H9 (cell line): ENCODE data around the gene C1orf56. TPM values are rescaled to one million over a fixed set of nuclear protein-coding genes. Genes with fewer than 3 reads are reported as not detected.

Experiments used
- DNase-seq: peaks from one replicate; pipeline ENCODE4 v3.0.0-alpha.2; 2017
- H2AFZ ChIP-seq: one replicate; pipeline ENCODE4 v1.6.1; 2013; ENCODE audit warnings: mild to moderate bottlenecking, low read length, control low read depth, moderate library complexity
- H2AK5ac ChIP-seq: 2 replicates; pipeline ENCODE4 v1.6.1; 2013; ENCODE audit warnings: low read length, control low read depth, mixed read lengths; ENCODE audit not compliant: insufficient read length
- H2BK120ac ChIP-seq: one replicate; pipeline ENCODE4 v1.6.1; 2013; ENCODE audit warnings: low read depth, mild to moderate bottlenecking, low read length, control low read depth, inconsistent platforms; ENCODE audit not compliant: poor library complexity, severe bottlenecking
- H2BK12ac ChIP-seq: 2 replicates; pipeline ENCODE4 v1.6.1; 2013; ENCODE audit warnings: low read length, control low read depth, mixed read lengths, low read depth; ENCODE audit not compliant: insufficient read length
- H2BK15ac ChIP-seq: 2 replicates; pipeline ENCODE4 v1.6.1; 2013; ENCODE audit warnings: low read depth, low read length, control low read depth
- H2BK20ac ChIP-seq: one replicate; pipeline ENCODE4 v1.6.1; 2013; ENCODE audit warnings: low read depth, mild to moderate bottlenecking, low read length, control low read depth, inconsistent platforms; ENCODE audit not compliant: poor library complexity, severe bottlenecking
- H2BK5ac ChIP-seq: 2 replicates; pipeline ENCODE4 v1.6.1; 2013; ENCODE audit warnings: low read length, control low read depth, mixed read lengths; ENCODE audit not compliant: insufficient read length
- H3K14ac ChIP-seq: 2 replicates; pipeline ENCODE4 v1.6.1; 2013; ENCODE audit warnings: low read length, control low read depth; ENCODE audit not compliant: insufficient read depth
- H3K18ac ChIP-seq: 2 replicates; pipeline ENCODE4 v1.6.1; 2013; ENCODE audit warnings: low read depth, mild to moderate bottlenecking, mixed read lengths, low read length, control low read depth; ENCODE audit not compliant: insufficient read length
- H3K23ac ChIP-seq: 2 replicates; pipeline ENCODE4 v1.6.1; 2013; ENCODE audit warnings: low read length, control low read depth, mixed read lengths, low read depth; ENCODE audit not compliant: insufficient read length
- H3K23me2 ChIP-seq: 2 replicates; pipeline ENCODE4 v1.6.1; 2013; ENCODE audit warnings: low read depth, mild to moderate bottlenecking, mixed read lengths, low read length, control low read depth; ENCODE audit not compliant: insufficient read length, poor library complexity, severe bottlenecking
- H3K27ac ChIP-seq: 2 replicates; pipeline ENCODE4 v1.5.1; 2013; ENCODE audit warnings: low read length, control low read depth, mixed read lengths, low read depth; ENCODE audit not compliant: insufficient read length
- H3K27me3 ChIP-seq: 2 replicates; pipeline ENCODE4 v1.6.1; 2013; ENCODE audit warnings: low read length, control low read depth, inconsistent platforms; ENCODE audit not compliant: insufficient read depth
- H3K4ac ChIP-seq: 2 replicates; pipeline ENCODE4 v1.6.1; 2013; ENCODE audit warnings: low read depth, mild to moderate bottlenecking, control low read depth, inconsistent platforms, low read length, moderate library complexity
- H3K4me1 ChIP-seq: 2 replicates; pipeline ENCODE4 v1.6.1; 2013; ENCODE audit warnings: low read length, control low read depth, inconsistent platforms; ENCODE audit not compliant: insufficient read depth
- H3K4me2 ChIP-seq: 2 replicates; pipeline ENCODE4 v1.6.1; 2013; ENCODE audit warnings: low read length, control low read depth, mixed read lengths; ENCODE audit not compliant: insufficient read length, insufficient read depth
- H3K56ac ChIP-seq: 2 replicates; pipeline ENCODE4 v1.6.1; 2013; ENCODE audit warnings: low read depth, mild to moderate bottlenecking, mixed read lengths, low read length, control low read depth; ENCODE audit not compliant: insufficient read length
- H3K79me1 ChIP-seq: 2 replicates; pipeline ENCODE4 v1.6.1; 2013; ENCODE audit warnings: low read depth, mild to moderate bottlenecking, moderate library complexity, low read length, control low read depth, inconsistent platforms; ENCODE audit not compliant: insufficient read depth, poor library complexity, severe bottlenecking
- H3K79me2 ChIP-seq: 2 replicates; pipeline ENCODE4 v1.6.1; 2013; ENCODE audit warnings: low read length, control low read depth, inconsistent platforms; ENCODE audit not compliant: insufficient read depth
- H3K9ac ChIP-seq: 2 replicates; pipeline ENCODE4 v1.6.1; 2013; ENCODE audit warnings: low read length, control low read depth, mixed read lengths; ENCODE audit not compliant: insufficient read length; ENCODE audit errors: extremely low read depth
- H3K9me3 ChIP-seq: one replicate; pipeline ENCODE4 v1.6.1; 2013; ENCODE audit warnings: low read depth, low read length, inconsistent platforms; ENCODE audit not compliant: control insufficient read depth
- H3T11ph ChIP-seq: one replicate; pipeline ENCODE4 v1.6.1; 2013; ENCODE audit warnings: mild to moderate bottlenecking, low read length, control low read depth, inconsistent platforms
- H4K20me1 ChIP-seq: one replicate; pipeline ENCODE4 v1.6.1; 2013; ENCODE audit not compliant: control insufficient read depth, insufficient read length, insufficient read depth
- H4K5ac ChIP-seq: 2 replicates; pipeline ENCODE4 v1.6.1; 2013; ENCODE audit warnings: low read depth, mild to moderate bottlenecking, mixed read lengths, low read length, control low read depth; ENCODE audit not compliant: insufficient read length
- H4K8ac ChIP-seq: replicated peaks from 2 replicates; pipeline ENCODE4 v1.6.1; 2013; ENCODE audit warnings: low read length, control low read depth, mixed read lengths, low read depth; ENCODE audit not compliant: insufficient read length
- H4K91ac ChIP-seq: 2 replicates; pipeline ENCODE4 v1.6.1; 2013; ENCODE audit warnings: low read depth, mild to moderate bottlenecking, moderate library complexity, mixed read lengths, low read length, control low read depth; ENCODE audit not compliant: insufficient read length
- H3K27ac Mint-ChIP-seq, 3 experiments: 2 replicates in 2 of 3; 3 replicates in 1 of 3; pipeline ENCODE4 v1.8.0; 2020 to 2021; ENCODE audit warnings: mixed read lengths in 3 of 3, mild to moderate bottlenecking in 1 of 3, moderate library complexity in 1 of 3
- H3K27me3 Mint-ChIP-seq: 2 replicates; pipeline ENCODE4 v1.8.0; 2021; ENCODE audit warnings: low read depth, mild to moderate bottlenecking, moderate library complexity, mixed read lengths
- H3K36me3 Mint-ChIP-seq, 3 experiments: 2 replicates in 2 of 3; 3 replicates in 1 of 3; pipeline ENCODE4 v1.8.0; 2020 to 2021; ENCODE audit warnings: low read depth in 3 of 3, mixed read lengths in 3 of 3; ENCODE audit not compliant: insufficient read depth in 1 of 3
- H3K4me1 Mint-ChIP-seq, 2 experiments: 2 replicates each; pipeline ENCODE4 v1.8.0; 2020; ENCODE audit warnings: mixed read lengths in 2 of 2
- H3K4me3 Mint-ChIP-seq, 2 experiments: 2 replicates in 1 of 2; 3 replicates in 1 of 2; pipeline ENCODE4 v1.8.0; 2020 to 2021; ENCODE audit warnings: mild to moderate bottlenecking in 2 of 2, mixed read lengths in 2 of 2, moderate library complexity in 1 of 2
- H3K9me3 Mint-ChIP-seq, 2 experiments: 2 replicates in 1 of 2; 3 replicates in 1 of 2; pipeline ENCODE4 v1.8.0; 2020; ENCODE audit warnings: mild to moderate bottlenecking in 2 of 2, mixed read lengths in 2 of 2, moderate library complexity in 1 of 2
- WGBS: extraction: QIAGEN DNeasy Blood & Tissue Kit; methylation state at CpG from one replicate; pipeline ENCODE4 v1.1.7; 2013; ENCODE audit warnings: missing lambda C conversion rate, low lambda C conversion rate, mixed read lengths; ENCODE audit not compliant: insufficient read length; ENCODE audit errors: extremely low coverage; 5-methylcytosine and 5-hydroxymethylcytosine counted together
- total RNA-seq: library from RNA; stranded (reverse); gene quantifications from 2 replicates; pipeline ENCODE4 v1.2.1, GENCODE V29; 2021
- TF ChIP-seq, protein P1 (sequence below): fragments of 200-600 bp; sonication (generic); conservative IDR thresholded peaks from 3 replicates; pipeline ENCODE4 v1.8.0; 2021; ENCODE audit warnings: antibody characterized with exemption, mild to moderate bottlenecking

C1orf56 gene
- total RNA-seq, 1 experiment from 2014 or later, result 4.8 TPM

DNA sequence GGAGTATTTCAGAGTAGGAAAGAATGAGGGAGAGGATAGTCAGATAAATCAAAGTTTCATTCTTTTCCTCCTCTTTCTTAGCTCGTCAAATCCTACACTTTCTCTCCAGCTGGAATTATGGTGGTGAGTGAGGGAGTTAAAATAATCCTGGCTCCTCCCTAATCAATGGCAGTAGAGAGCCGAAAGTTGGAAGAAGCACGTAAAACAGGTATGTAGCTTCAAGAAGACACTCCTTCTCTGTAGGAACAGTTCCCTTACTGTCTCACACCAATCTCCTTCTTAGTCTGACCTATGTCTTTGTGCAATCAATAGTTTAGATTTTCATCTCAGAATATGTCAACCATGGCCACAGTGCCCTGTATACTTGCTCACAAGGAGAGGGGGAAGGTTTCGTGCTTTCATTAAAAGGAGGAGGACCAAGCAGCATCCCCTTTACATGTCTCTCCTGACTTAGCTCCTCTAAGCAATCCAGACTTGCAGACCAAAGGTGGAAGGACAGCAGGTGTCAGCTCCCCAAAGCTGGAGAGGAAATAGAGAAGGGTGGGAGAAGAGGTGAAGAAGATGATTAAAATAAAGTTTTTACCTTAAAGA lies 41.7 kb upstream of the C1orf56 start:
- H3K9ac ChIP-seq, result no peak overlapping the region
- no peak overlapping the region for H2BK12ac ChIP-seq
- no peaks in the 10 kb centered on the region; the same call in 1 of the 2 replicates for H3K79me2 ChIP-seq
- H3K27me3 ChIP-seq, result no peaks in the 10 kb centered on the region
- no peak overlapping the region for H3K23ac ChIP-seq
- H3K4ac ChIP-seq, result no peak overlapping the region
- H2AFZ ChIP-seq, result no peak overlapping the region
- Mint-ChIP-seq H3K9me3 (no peaks in the 10 kb centered on the region; a peak in 2 of 5 replicates), H3K36me3 (peaks cover 0 to 4% (median 0%) of the 10 kb centered on the region in 3 experiments; a peak in 1 of 7 replicates), H3K4me1 (peaks cover 35 to 44% of the 10 kb centered on the region in 2 experiments), H3K4me3 (peak overlapping the region; percentile 67 to 99), H3K27ac (peak overlapping the region in 2 of 3 experiments; percentile 97 to 98; a peak in 5 of 7 replicates), H3K27me3 (no peaks in the 10 kb centered on the region; the same call in 1 of the 2 replicates)
- DNase-seq, result no peak
- no peak overlapping the region for H2BK120ac ChIP-seq
- H3T11ph ChIP-seq, result no peak overlapping the region
- no peak overlapping the region for H3K56ac ChIP-seq
- no peak overlapping the region for H2AK5ac ChIP-seq
- peaks cover 13% of the 10 kb centered on the region for H3K23me2 ChIP-seq
- no peaks in the 10 kb centered on the region for H3K9me3 ChIP-seq
- no CpG with 5 or more reads among the region's 4 CpGs for WGBS
- H4K5ac ChIP-seq, result no peak overlapping the region
- H4K91ac ChIP-seq, result no peak overlapping the region
- TF ChIP-seq, protein P1, sequence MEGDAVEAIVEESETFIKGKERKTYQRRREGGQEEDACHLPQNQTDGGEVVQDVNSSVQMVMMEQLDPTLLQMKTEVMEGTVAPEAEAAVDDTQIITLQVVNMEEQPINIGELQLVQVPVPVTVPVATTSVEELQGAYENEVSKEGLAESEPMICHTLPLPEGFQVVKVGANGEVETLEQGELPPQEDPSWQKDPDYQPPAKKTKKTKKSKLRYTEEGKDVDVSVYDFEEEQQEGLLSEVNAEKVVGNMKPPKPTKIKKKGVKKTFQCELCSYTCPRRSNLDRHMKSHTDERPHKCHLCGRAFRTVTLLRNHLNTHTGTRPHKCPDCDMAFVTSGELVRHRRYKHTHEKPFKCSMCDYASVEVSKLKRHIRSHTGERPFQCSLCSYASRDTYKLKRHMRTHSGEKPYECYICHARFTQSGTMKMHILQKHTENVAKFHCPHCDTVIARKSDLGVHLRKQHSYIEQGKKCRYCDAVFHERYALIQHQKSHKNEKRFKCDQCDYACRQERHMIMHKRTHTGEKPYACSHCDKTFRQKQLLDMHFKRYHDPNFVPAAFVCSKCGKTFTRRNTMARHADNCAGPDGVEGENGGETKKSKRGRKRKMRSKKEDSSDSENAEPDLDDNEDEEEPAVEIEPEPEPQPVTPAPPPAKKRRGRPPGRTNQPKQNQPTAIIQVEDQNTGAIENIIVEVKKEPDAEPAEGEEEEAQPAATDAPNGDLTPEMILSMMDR, result no peak
- no peak overlapping the region for H4K8ac ChIP-seq
- no peak overlapping the region for H3K14ac ChIP-seq
- no peak overlapping the region for H2BK15ac ChIP-seq
- H2BK20ac ChIP-seq, result no peak overlapping the region
- H2BK5ac ChIP-seq, result no peak overlapping the region
- no peak overlapping the region for H3K18ac ChIP-seq
- no peaks in the 10 kb centered on the region for H4K20me1 ChIP-seq
- H3K79me1 ChIP-seq, result no peaks in the 10 kb centered on the region
- peaks cover 5% of the 10 kb centered on the region; the same call in 1 of the 2 replicates for H3K4me1 ChIP-seq
- peak overlapping the region; percentile 58 for H3K4me2 ChIP-seq
- no peak overlapping the region for H3K27ac ChIP-seq
